HepG2 (cell line): ENCODE results near the gene ITGB5. TPM values are rescaled to one million over a fixed set of nuclear protein-coding genes. Genes with fewer than 3 reads are reported as not detected.
A peak's percentile ranks its signal among the peaks of the same experiment; 100 is the strongest.

Experiments used
- CTCF ChIP-seq: sonication (generic); formaldehyde crosslinking; IDR thresholded peaks from 2 replicates; pipeline ENCODE4 v1.5.0; 2020; ENCODE audit warnings: mild to moderate bottlenecking, missing genetic modification reagents, moderate library complexity
- ELF3 ChIP-seq: IDR thresholded peaks from 2 replicates; pipeline ENCODE4 v1.6.1; 2016; ENCODE audit warnings: missing genetic modification reagents, missing compliant biosample characterization
- IRF2 ChIP-seq: IDR thresholded peaks from 2 replicates; pipeline ENCODE4 v1.6.1; 2018; ENCODE audit warnings: missing genetic modification reagents, missing compliant biosample characterization
- JUNB ChIP-seq: sonication (generic); formaldehyde crosslinking; IDR thresholded peaks from 2 replicates; pipeline ENCODE4 v1.8.0; 2022; ENCODE audit warnings: missing genetic modification reagents, mild to moderate bottlenecking, borderline replicate concordance
- LCORL ChIP-seq, 2 experiments: fragments of 450-650 bp in 1 of 2; sonication (generic) in 1 of 2; formaldehyde crosslinking in 1 of 2; IDR thresholded peaks; 2 replicates each; pipeline versions ENCODE4 v1.5.0 to v1.6.1; 2017 to 2020; ENCODE audit warnings: antibody characterized with exemption in 1 of 2, missing genetic modification reagents in 1 of 2
- LRRFIP1 ChIP-seq: sonication (generic); formaldehyde crosslinking; conservative IDR thresholded peaks from 2 replicates; pipeline ENCODE4 v1.4.0; 2020; ENCODE audit warnings: missing genetic modification reagents
- MYNN ChIP-seq: sonication (generic); formaldehyde crosslinking; IDR thresholded peaks from 2 replicates; pipeline ENCODE4 v1.4.0; 2020; ENCODE audit warnings: mild to moderate bottlenecking, low read depth, missing genetic modification reagents
- NFYC ChIP-seq: IDR thresholded peaks from 2 replicates; pipeline ENCODE4 v1.6.1; 2016; ENCODE audit warnings: missing genetic modification reagents, missing compliant biosample characterization
- SKI ChIP-seq: fragments of 450-650 bp; IDR thresholded peaks from one replicate; pipeline ENCODE4 v1.6.1; 2018; ENCODE audit warnings: mild to moderate bottlenecking; ENCODE audit not compliant: partially characterized antibody
- SNAPC4 ChIP-seq: sonication (generic); formaldehyde crosslinking; IDR thresholded peaks from 2 replicates; pipeline ENCODE4 v1.4.0; 2020; ENCODE audit warnings: mild to moderate bottlenecking, missing genetic modification reagents
- SRSF1 ChIP-seq: fragments of 200-400 bp; formaldehyde crosslinking; optimal IDR thresholded peaks from 2 replicates; pipeline ENCODE3; 2017; ENCODE audit warnings: mild to moderate bottlenecking, low read depth, low read length, moderate library complexity
- TOE1 ChIP-seq: sonication (generic); formaldehyde crosslinking; IDR thresholded peaks from 2 replicates; pipeline ENCODE4 v1.4.0; 2020; ENCODE audit warnings: mild to moderate bottlenecking, missing genetic modification reagents
- ZBTB37 ChIP-seq: sonication (generic); formaldehyde crosslinking; IDR thresholded peaks from 2 replicates; pipeline ENCODE4 v1.4.0; 2020; ENCODE audit warnings: mild to moderate bottlenecking, missing genetic modification reagents
- ZFAT ChIP-seq: sonication (generic); formaldehyde crosslinking; conservative IDR thresholded peaks from 2 replicates; pipeline ENCODE4 v1.8.1; 2023; ENCODE audit warnings: missing genetic modification reagents, inconsistent platforms
- ZIK1 ChIP-seq: sonication (generic); formaldehyde crosslinking; IDR thresholded peaks from 2 replicates; pipeline ENCODE4 v1.5.0; 2020; ENCODE audit warnings: mild to moderate bottlenecking, low read depth, missing genetic modification reagents, borderline replicate concordance
- ZKSCAN8 ChIP-seq: IDR thresholded peaks from 2 replicates; pipeline ENCODE4 v1.6.1; 2016; ENCODE audit warnings: borderline replicate concordance, missing genetic modification reagents, missing compliant biosample characterization
- ZNF589 ChIP-seq: sonication (generic); formaldehyde crosslinking; conservative IDR thresholded peaks from 2 replicates; pipeline ENCODE4 v1.8.0; 2022; ENCODE audit warnings: mild to moderate bottlenecking, moderate library complexity, missing genetic modification reagents
- ZNF672 ChIP-seq: sonication (generic); formaldehyde crosslinking; IDR thresholded peaks from 2 replicates; pipeline ENCODE4 v1.8.1; 2022; ENCODE audit warnings: missing genetic modification reagents
- ZNF746 ChIP-seq: sonication (generic); formaldehyde crosslinking; IDR thresholded peaks from 2 replicates; pipeline ENCODE4 v1.8.0; 2022; ENCODE audit warnings: mild to moderate bottlenecking, missing genetic modification reagents
- polyA plus RNA-seq, 8 experiments: library from polyadenylated mRNA; depleted of rRNA in 3 of 8; stranded (reverse) in 7 of 8; unstranded in 1 of 8; fragments of >200 nt; fragmentation: Illumina TruSeq in 4 of 8; extraction: Trizol in 4 of 8; gene quantifications; 2 replicates each; pipeline versions ENCODE4 v1.2.1 to v1.2.3, GENCODE V29; 2011 to 2016; ENCODE audit warnings: low read depth in 4 of 8, missing spikeins in 1 of 8, mixed read lengths in 1 of 8; ENCODE audit not compliant: insufficient read depth in 1 of 8
- total RNA-seq, 5 experiments: library from RNA; depleted of rRNA; stranded (reverse); fragments of >200 nt; fragmentation: Illumina TruSeq; extraction: Trizol; gene quantifications; 2 replicates each; pipeline ENCODE4 v1.2.3, GENCODE V29; 2016; ENCODE audit warnings: low read depth in 1 of 5

Gene ITGB5
- total and polyA plus RNA-seq, 2 of the 13 experiments (the other 11 are each of a cell fraction or from before 2014, with no cell fraction given): 74.1 to 343 TPM

GRCh38 chr3:124833710-124834332 is 53.3 kb downstream of the ITGB5 start (continued):
- no peak for TF ChIP-seq LRRFIP1 (CRISPR knock-in tag)
- no peak for TF ChIP-seq CTCF
- peak; percentile 96 for TF ChIP-seq ELF3
- TF ChIP-seq ZNF672: no peak
- no peak for TF ChIP-seq ZBTB37 (CRISPR knock-in tag)
- peak; percentile 72 for TF ChIP-seq IRF2 (CRISPR knock-in tag)
- TF ChIP-seq ZNF589: no peak
- TF ChIP-seq TOE1 (CRISPR knock-in tag): 0 out of 2 replicates have a peak, but pooled peaks have one; percentile 60
- TF ChIP-seq JUNB (CRISPR knock-in tag): peak; percentile 68; the same call in 1 of the 2 replicates
- no peak for TF ChIP-seq LCORL (IDR thresholded peaks at IDR 0.05)
- peak; percentile 56; the same call in 1 of the 2 replicates for TF ChIP-seq LCORL (CRISPR knock-in tag; IDR thresholded peaks at IDR 0.05)
- no peak for TF ChIP-seq ZIK1 (CRISPR knock-in tag)
- peak; percentile 94 for TF ChIP-seq ZNF746 (CRISPR knock-in tag)
- TF ChIP-seq SKI: peak; percentile 27
- peak; percentile 27; the same call in 1 of the 2 replicates for TF ChIP-seq NFYC
- TF ChIP-seq MYNN: no peak
- TF ChIP-seq ZFAT: no peak
- TF ChIP-seq SNAPC4 (CRISPR knock-in tag): 0 out of 2 replicates have a peak, but pooled peaks have one; percentile 25
- TF ChIP-seq SRSF1: no peak
- TF ChIP-seq ZKSCAN8: peak; percentile 54
